Inflammatory macrophage (primary cell): ENCODE measurements around the gene THOP1.

Source experiments
- DNase-seq, 2 donors: peaks; one replicate each; pipeline ENCODE4 v3.0.0-alpha.2; 2020 to 2022
- total RNA-seq, 18 experiments: gene quantifications; one replicate each; lab custom pipeline; 2026; ENCODE audit warnings: mixed read lengths in 6 of 18, inconsistent platforms in 2 of 18; lab: John Stamatoyannopoulos, UW

THOP1 gene
- total RNA-seq, result 10.9 to 66.9 (median 40.2) reads per million in 18 experiments

GRCh38 chr19:2785244-2785997, at the start of gene THOP1:
THOP1 (plus strand) TSS chr19:2785503; CDS start chr19:2785663, 160 bp downstream.
- peak; percentile 99 to 100 for DNase-seq

- DNase-seq, result no peak
Observed at GRCh38 chr19:2736550-2737190, 48.6 kb upstream of the THOP1 start.

- DNase-seq, result peak; percentile 99 to 100
Observed at GRCh38 chr19:2739602-2740313, 45.5 kb upstream of the THOP1 start, which contains the start of gene SLC39A3. SLC39A3 (minus strand) TSS chr19:2740017; CDS start chr19:2737257, 2,760 bp downstream.

GRCh38 chr19:2740314-2740656, 45.0 kb upstream of the THOP1 start:
- no peak for DNase-seq

GRCh38 chr19:2743099-2743498, 42.2 kb upstream of the THOP1 start:
- DNase-seq, result no peak

GRCh38 chr19:2744113-2744512, 41.2 kb upstream of the THOP1 start:
- DNase-seq, result no peak

- no peak for DNase-seq
Observed at GRCh38 chr19:2747349-2747748, 38.0 kb upstream of the THOP1 start.

- peak; percentile 38 to 64 for DNase-seq
Observed at GRCh38 chr19:2750808-2751437, 34.4 kb upstream of the THOP1 start.

- DNase-seq, result no peak
Observed at GRCh38 chr19:2751438-2751830, 33.9 kb upstream of the THOP1 start.

GRCh38 chr19:2754659-2755447, 30.4 kb upstream of the THOP1 start:
- DNase-seq, result no peak

- DNase-seq, result no peak
Observed at GRCh38 chr19:2755448-2755705, 29.9 kb upstream of the THOP1 start.

GRCh38 chr19:2755811-2756210, 29.5 kb upstream of the THOP1 start:
- DNase-seq, result no peak

- DNase-seq, result no peak
Observed at GRCh38 chr19:2756477-2756876, 28.8 kb upstream of the THOP1 start.

- no peak for DNase-seq
Observed at GRCh38 chr19:2756921-2757881, 28.1 kb upstream of the THOP1 start.

GRCh38 chr19:2758601-2759313, 26.5 kb upstream of the THOP1 start:
- DNase-seq, result no peak

GRCh38 chr19:2759362-2759761, 25.9 kb upstream of the THOP1 start:
- DNase-seq, result peak in 1 of 2 donors; percentile 71

- DNase-seq, result no peak
Observed at GRCh38 chr19:2759965-2760364, 25.3 kb upstream of the THOP1 start.

- DNase-seq, result no peak
Observed at GRCh38 chr19:2761309-2761677, 24.0 kb upstream of the THOP1 start.

GRCh38 chr19:2761876-2762782, 23.2 kb upstream of the THOP1 start:
- no peak for DNase-seq
